ENCODE results near the gene PIK3AP1.

DNA sequence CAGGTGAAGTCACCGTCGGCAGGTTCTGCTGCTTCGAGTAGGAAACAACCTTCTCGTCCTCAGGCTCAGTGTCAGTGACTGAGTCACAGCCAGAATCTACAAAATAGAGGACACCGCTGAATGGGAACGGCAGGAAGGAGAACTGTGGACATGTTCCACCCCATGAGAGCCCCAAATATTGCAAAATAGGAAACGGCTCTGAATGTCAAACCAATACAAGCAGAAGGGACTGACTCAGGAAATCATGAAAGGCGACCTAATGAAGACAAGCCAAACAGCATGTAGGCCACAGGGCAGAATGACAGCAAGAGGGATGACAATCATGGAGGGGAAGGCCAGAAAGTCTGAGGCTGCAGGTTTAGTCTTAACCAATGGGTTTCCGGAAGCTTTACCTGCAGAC, 63.5 kb downstream of the PIK3AP1 start:
- TF ChIP-seq, protein P1, sequence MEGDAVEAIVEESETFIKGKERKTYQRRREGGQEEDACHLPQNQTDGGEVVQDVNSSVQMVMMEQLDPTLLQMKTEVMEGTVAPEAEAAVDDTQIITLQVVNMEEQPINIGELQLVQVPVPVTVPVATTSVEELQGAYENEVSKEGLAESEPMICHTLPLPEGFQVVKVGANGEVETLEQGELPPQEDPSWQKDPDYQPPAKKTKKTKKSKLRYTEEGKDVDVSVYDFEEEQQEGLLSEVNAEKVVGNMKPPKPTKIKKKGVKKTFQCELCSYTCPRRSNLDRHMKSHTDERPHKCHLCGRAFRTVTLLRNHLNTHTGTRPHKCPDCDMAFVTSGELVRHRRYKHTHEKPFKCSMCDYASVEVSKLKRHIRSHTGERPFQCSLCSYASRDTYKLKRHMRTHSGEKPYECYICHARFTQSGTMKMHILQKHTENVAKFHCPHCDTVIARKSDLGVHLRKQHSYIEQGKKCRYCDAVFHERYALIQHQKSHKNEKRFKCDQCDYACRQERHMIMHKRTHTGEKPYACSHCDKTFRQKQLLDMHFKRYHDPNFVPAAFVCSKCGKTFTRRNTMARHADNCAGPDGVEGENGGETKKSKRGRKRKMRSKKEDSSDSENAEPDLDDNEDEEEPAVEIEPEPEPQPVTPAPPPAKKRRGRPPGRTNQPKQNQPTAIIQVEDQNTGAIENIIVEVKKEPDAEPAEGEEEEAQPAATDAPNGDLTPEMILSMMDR (IDR thresholded peaks at IDR 0.05): no peak
- TF ChIP-seq POLR2A (IDR thresholded peaks at IDR 0.05): no peak

All from gastroesophageal sphincter (tissue), 3 donors.